ENCODE results near the gene ARPC4.

The ARPC4 gene

GRCh38 chr3:9792405-9793160 lies at the start of gene ARPC4, which contains the start of gene TADA3:
ARPC4 (plus strand) TSS chr3:9793082; CDS start chr3:9793122, 40 bp downstream.
TADA3 (minus strand) TSS chr3:9792473; CDS start chr3:9791466, 1,007 bp downstream.
- peak; percentile 94 to 99 for DNase-seq

- no peak for DNase-seq
Observed at GRCh38 chr3:9743548-9743947, 49.3 kb upstream of the ARPC4 start.

GRCh38 chr3:9744162-9744561 lies 48.7 kb upstream of the ARPC4 start:
- no peak for DNase-seq

GRCh38 chr3:9745521-9745920 lies 47.4 kb upstream of the ARPC4 start:
- no peak for DNase-seq

- no peak for DNase-seq
Observed at GRCh38 chr3:9746330-9746729, 46.6 kb upstream of the ARPC4 start.

GRCh38 chr3:9747267-9747666 lies 45.6 kb upstream of the ARPC4 start:
- DNase-seq, result no peak

- DNase-seq, result no peak
Observed at GRCh38 chr3:9748031-9748430, 44.9 kb upstream of the ARPC4 start.

GRCh38 chr3:9749296-9749644 lies 43.6 kb upstream of the ARPC4 start:
- DNase-seq, result no peak

- DNase-seq, result peak; percentile 87 to 97
Observed at GRCh38 chr3:9749645-9750555, 43.0 kb upstream of the ARPC4 start, which contains the start of gene OGG1. OGG1 (plus strand) TSS chr3:9749952; CDS start chr3:9750287, 335 bp downstream.

- DNase-seq, result no peak
Observed at GRCh38 chr3:9750556-9751411, 42.1 kb upstream of the ARPC4 start.

- DNase-seq, result no peak
Observed at GRCh38 chr3:9754678-9755077, 38.2 kb upstream of the ARPC4 start.

- no peak for DNase-seq
Observed at GRCh38 chr3:9757427-9757826, 35.5 kb upstream of the ARPC4 start.

- DNase-seq, result no peak
Observed at GRCh38 chr3:9760779-9761505, 31.9 kb upstream of the ARPC4 start.

- DNase-seq, result no peak
Observed at GRCh38 chr3:9761919-9762318, 31.0 kb upstream of the ARPC4 start.

- DNase-seq, result no peak
Observed at GRCh38 chr3:9762871-9763270, 30.0 kb upstream of the ARPC4 start.

- no peak for DNase-seq
Observed at GRCh38 chr3:9765865-9766264, 27.0 kb upstream of the ARPC4 start.

- no peak for DNase-seq
Observed at GRCh38 chr3:9767418-9767817, 25.5 kb upstream of the ARPC4 start.

- DNase-seq, result no peak
Observed at GRCh38 chr3:9768141-9768775, 24.6 kb upstream of the ARPC4 start.

- no peak for DNase-seq
Observed at GRCh38 chr3:9769012-9769411, 23.9 kb upstream of the ARPC4 start.

- peak in 1 of 2 donors; percentile 16 for DNase-seq
Observed at GRCh38 chr3:9769426-9770275, 23.2 kb upstream of the ARPC4 start, which contains the start of gene CAMK1. CAMK1 (minus strand) TSS chr3:9769947; CDS start chr3:9767749, 2,198 bp downstream.

All from bone marrow (tissue), 2 donors.